ENCODE results near the gene PODN.

The PODN gene

GRCh38 chr1:53112271-53112774 is 50.3 kb downstream of the PODN start:
- TF ChIP-seq ARNTL (CRISPR knock-in tag; IDR thresholded peaks at IDR 0.05; ENCODE audit: borderline replicate concordance, low read depth) = no peak
- no peak for TF ChIP-seq ESRRG (CRISPR knock-in tag; IDR thresholded peaks at IDR 0.05)
- no peak for TF ChIP-seq ZC3H10 (CRISPR knock-in tag; IDR thresholded peaks at IDR 0.05)
- TF ChIP-seq CREB5 (CRISPR knock-in tag; IDR thresholded peaks at IDR 0.05; ENCODE audit: low read depth) = no peak
- TF ChIP-seq SNAI2 (CRISPR knock-in tag; IDR thresholded peaks at IDR 0.05) = no peak
- TF ChIP-seq RARB (CRISPR knock-in tag; IDR thresholded peaks at IDR 0.05) = no peak
- no peak for TF ChIP-seq POU6F1 (CRISPR knock-in tag; IDR thresholded peaks at IDR 0.05; ENCODE audit: borderline replicate concordance, low read depth)
- no peak for TF ChIP-seq GLIS3 (CRISPR knock-in tag; IDR thresholded peaks at IDR 0.05)
- TF ChIP-seq PPARA (CRISPR knock-in tag; IDR thresholded peaks at IDR 0.05; ENCODE audit: borderline replicate concordance) = no peak
- TF ChIP-seq ZNF565 (CRISPR knock-in tag; conservative IDR thresholded peaks at IDR 0.05; ENCODE audit: low read depth) = no peak
- no peak for TF ChIP-seq ZNF8 (CRISPR knock-in tag; IDR thresholded peaks at IDR 0.05)
- TF ChIP-seq PATZ1 (CRISPR knock-in tag; IDR thresholded peaks at IDR 0.05; ENCODE audit: borderline replicate concordance) = no peak
- TF ChIP-seq ISL1 (CRISPR knock-in tag; IDR thresholded peaks at IDR 0.05) = no peak
- no peak; the same call in 2 of the 3 replicates for ATAC-seq

GRCh38 chr1:53112861-53113260 is 50.8 kb downstream of the PODN start:
- ATAC-seq = no peak
- no peak for TF ChIP-seq TOX (CRISPR knock-in tag; IDR thresholded peaks at IDR 0.05; ENCODE audit: borderline replicate concordance)
- no peak for TF ChIP-seq ZNF565 (CRISPR knock-in tag; conservative IDR thresholded peaks at IDR 0.05; ENCODE audit: low read depth)
- no peak for TF ChIP-seq ISL1 (CRISPR knock-in tag; IDR thresholded peaks at IDR 0.05)
- no peak for TF ChIP-seq ZC3H10 (CRISPR knock-in tag; IDR thresholded peaks at IDR 0.05)
- TF ChIP-seq GLIS3 (CRISPR knock-in tag; IDR thresholded peaks at IDR 0.05) = no peak
- TF ChIP-seq ZFP3 (CRISPR knock-in tag; IDR thresholded peaks at IDR 0.05) = no peak
- no peak for TF ChIP-seq PATZ1 (CRISPR knock-in tag; IDR thresholded peaks at IDR 0.05; ENCODE audit: borderline replicate concordance)
- TF ChIP-seq CSRNP3 (CRISPR knock-in tag; IDR thresholded peaks at IDR 0.05) = no peak

- ATAC-seq = no peak
- TF ChIP-seq GLIS3 (CRISPR knock-in tag; IDR thresholded peaks at IDR 0.05) (no peak), ZNF565 (CRISPR knock-in tag; conservative IDR thresholded peaks at IDR 0.05; ENCODE audit: low read depth) (no peak), CSRNP3 (CRISPR knock-in tag; IDR thresholded peaks at IDR 0.05) (no peak), ZC3H10 (CRISPR knock-in tag; IDR thresholded peaks at IDR 0.05) (no peak), ZNF70 (CRISPR knock-in tag; IDR thresholded peaks at IDR 0.05) (no peak), CREB5 (CRISPR knock-in tag; IDR thresholded peaks at IDR 0.05; ENCODE audit: low read depth) (no peak), RARB (CRISPR knock-in tag; IDR thresholded peaks at IDR 0.05) (no peak), POU6F1 (CRISPR knock-in tag; IDR thresholded peaks at IDR 0.05; ENCODE audit: borderline replicate concordance, low read depth) (no peak), CSDC2 (CRISPR knock-in tag; IDR thresholded peaks at IDR 0.05) (no peak), ARNTL (CRISPR knock-in tag; IDR thresholded peaks at IDR 0.05; ENCODE audit: borderline replicate concordance, low read depth) (no peak), SNAI2 (CRISPR knock-in tag; IDR thresholded peaks at IDR 0.05) (no peak), ESRRG (CRISPR knock-in tag; IDR thresholded peaks at IDR 0.05) (no peak), TCF4 (CRISPR knock-in tag; IDR thresholded peaks at IDR 0.05; ENCODE audit: borderline replicate concordance) (no peak), PPARA (CRISPR knock-in tag; IDR thresholded peaks at IDR 0.05; ENCODE audit: borderline replicate concordance) (no peak), TOX (CRISPR knock-in tag; IDR thresholded peaks at IDR 0.05; ENCODE audit: borderline replicate concordance) (no peak), ZFP30 (CRISPR knock-in tag; IDR thresholded peaks at IDR 0.05) (no peak)
Observed at GRCh38 chr1:53114090-53114489, 52.1 kb downstream of the PODN start.

Measured in SK-N-SH treated with all-trans-retinoic acid at 6 μM for 48 hours (cell line).